MM.1S (cell line): ENCODE results near the gene RIPPLY2.

ENCODE experiments used
- DNase-seq: peaks from one replicate; pipeline ENCODE4 v3.0.0-alpha.2; 2015
- H2AFZ ChIP-seq: fragments of 300-600 bp; sonication (generic); 2 replicates; pipeline ENCODE4 v1.6.0; 2016; ENCODE audit warnings: antibody characterized with exemption, low read length
- H3F3A ChIP-seq: fragments of 300-600 bp; sonication (generic); 2 replicates; pipeline ENCODE4 v1.6.1; 2016; ENCODE audit warnings: mild to moderate bottlenecking, antibody characterized with exemption, low read length, moderate library complexity, mixed read lengths; ENCODE audit not compliant: insufficient read depth
- H3K27ac ChIP-seq: fragments of 300-600 bp; sonication (generic); 2 replicates; pipeline ENCODE4 v1.5.1; 2016; ENCODE audit warnings: mild to moderate bottlenecking, low read length
- H3K27me3 ChIP-seq: fragments of 300-600 bp; sonication (generic); replicated peaks from 2 replicates; pipeline ENCODE4 v1.6.0; 2016; ENCODE audit warnings: low read length; ENCODE audit not compliant: insufficient read depth
- H3K36me3 ChIP-seq: fragments of 300-600 bp; sonication (generic); replicated peaks from 2 replicates; pipeline ENCODE4 v1.6.1; 2016; ENCODE audit warnings: mild to moderate bottlenecking, low read length, mixed read lengths; ENCODE audit not compliant: insufficient read depth
- H3K4me1 ChIP-seq: fragments of 300-600 bp; sonication (generic); 2 replicates; pipeline ENCODE4 v1.6.1; 2016; ENCODE audit warnings: low read length, mixed read lengths
- H3K4me2 ChIP-seq: fragments of 300-600 bp; sonication (generic); 2 replicates; pipeline ENCODE4 v1.6.0; 2016; ENCODE audit warnings: low read depth, low read length
- H3K4me3 ChIP-seq: fragments of 300-600 bp; sonication (generic); 2 replicates; pipeline ENCODE4 v1.5.1; 2016; ENCODE audit warnings: low read length, mixed read lengths
- H3K79me2 ChIP-seq: fragments of 300-600 bp; sonication (generic); 2 replicates; pipeline ENCODE4 v1.6.1; 2016; ENCODE audit warnings: mixed run types, low read length, mixed read lengths
- H3K9ac ChIP-seq: fragments of 300-600 bp; sonication (generic); 2 replicates; pipeline ENCODE4 v1.6.1; 2016; ENCODE audit warnings: low read length, mixed read lengths
- H3K9me2 ChIP-seq: fragments of 300-600 bp; sonication (generic); replicated peaks from 2 replicates; pipeline ENCODE4 v1.6.1; 2016; ENCODE audit warnings: mild to moderate bottlenecking, low read length, mixed read lengths; ENCODE audit not compliant: insufficient read depth
- H3K9me3 ChIP-seq: fragments of 300-600 bp; sonication (generic); replicated peaks from 2 replicates; pipeline ENCODE4 v1.6.1; 2016; ENCODE audit warnings: mild to moderate bottlenecking, low read length, mixed read lengths; ENCODE audit not compliant: insufficient read depth
- H4K20me1 ChIP-seq: fragments of 300-600 bp; sonication (generic); 2 replicates; pipeline ENCODE4 v1.6.1; 2016; ENCODE audit warnings: mild to moderate bottlenecking, low read length, moderate library complexity, mixed read lengths; ENCODE audit not compliant: insufficient read depth
- EZH2 ChIP-seq: fragments of 300-600 bp; sonication (generic); optimal IDR thresholded peaks from 2 replicates; pipeline ENCODE3; 2017; ENCODE audit warnings: low read depth, mild to moderate bottlenecking, antibody characterized with exemption, low read length, mixed read lengths
- EZH2phosphoT487 ChIP-seq: fragments of 300-600 bp; sonication (generic); IDR thresholded peaks from 2 replicates; pipeline ENCODE4 v1.6.1; 2018; ENCODE audit warnings: antibody characterized with exemption, low read length
- TF ChIP-seq, protein P1 (sequence below): fragments of 300-600 bp; sonication (generic); IDR thresholded peaks from 2 replicates; pipeline ENCODE4 v1.5.1; 2016; ENCODE audit warnings: antibody characterized with exemption, low read length, mixed read lengths

Gene RIPPLY2

DNA sequence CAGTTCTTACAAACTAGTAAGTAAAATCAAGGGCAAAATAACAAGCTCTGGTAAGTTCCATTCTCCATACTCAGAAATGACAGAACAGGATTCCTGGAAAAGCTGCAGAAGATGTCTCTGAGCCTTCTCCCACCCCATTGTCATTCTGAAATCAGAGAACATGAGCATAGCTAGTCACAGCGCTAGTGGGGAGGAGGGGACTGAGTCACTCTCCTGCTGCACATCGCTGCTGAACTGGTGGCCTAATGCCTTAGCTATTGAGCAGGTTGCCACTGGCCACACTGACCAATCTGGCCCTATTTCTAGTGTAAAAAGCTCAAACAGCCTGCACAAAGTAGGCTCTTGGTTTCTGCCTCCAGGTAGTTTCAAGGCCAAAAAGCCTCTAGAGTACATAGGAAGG is 26.1 kb upstream of the RIPPLY2 start:
- Histone ChIP-seq H3K9me2 (no peaks in the 10 kb centered on the region), H3K4me2 (no peak overlapping the region), H3K9me3 (no peaks in the 10 kb centered on the region), H3K4me3 (no peak overlapping the region), H3K9ac (no peak overlapping the region), H3F3A (no peaks in the 10 kb centered on the region), H3K27ac (no peak overlapping the region), H2AFZ (no peak overlapping the region), H3K4me1 (no peaks in the 10 kb centered on the region), H3K36me3 (no peaks in the 10 kb centered on the region), H3K27me3 (no peaks in the 10 kb centered on the region), H4K20me1 (no peaks in the 10 kb centered on the region), H3K79me2 (no peaks in the 10 kb centered on the region)
- DNase-seq = no peak
- no peak for TF ChIP-seq EZH2phosphoT487
- TF ChIP-seq, protein P1, sequence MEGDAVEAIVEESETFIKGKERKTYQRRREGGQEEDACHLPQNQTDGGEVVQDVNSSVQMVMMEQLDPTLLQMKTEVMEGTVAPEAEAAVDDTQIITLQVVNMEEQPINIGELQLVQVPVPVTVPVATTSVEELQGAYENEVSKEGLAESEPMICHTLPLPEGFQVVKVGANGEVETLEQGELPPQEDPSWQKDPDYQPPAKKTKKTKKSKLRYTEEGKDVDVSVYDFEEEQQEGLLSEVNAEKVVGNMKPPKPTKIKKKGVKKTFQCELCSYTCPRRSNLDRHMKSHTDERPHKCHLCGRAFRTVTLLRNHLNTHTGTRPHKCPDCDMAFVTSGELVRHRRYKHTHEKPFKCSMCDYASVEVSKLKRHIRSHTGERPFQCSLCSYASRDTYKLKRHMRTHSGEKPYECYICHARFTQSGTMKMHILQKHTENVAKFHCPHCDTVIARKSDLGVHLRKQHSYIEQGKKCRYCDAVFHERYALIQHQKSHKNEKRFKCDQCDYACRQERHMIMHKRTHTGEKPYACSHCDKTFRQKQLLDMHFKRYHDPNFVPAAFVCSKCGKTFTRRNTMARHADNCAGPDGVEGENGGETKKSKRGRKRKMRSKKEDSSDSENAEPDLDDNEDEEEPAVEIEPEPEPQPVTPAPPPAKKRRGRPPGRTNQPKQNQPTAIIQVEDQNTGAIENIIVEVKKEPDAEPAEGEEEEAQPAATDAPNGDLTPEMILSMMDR = no peak
- TF ChIP-seq EZH2 = no peak

GRCh38 chr6:83838727-83839126 is 14.4 kb upstream of the RIPPLY2 start:
- Histone ChIP-seq H2AFZ (no peak overlapping the region), H4K20me1 (no peaks in the 10 kb centered on the region), H3K27me3 (no peaks in the 10 kb centered on the region), H3K9me3 (no peaks in the 10 kb centered on the region), H3K4me3 (no peak overlapping the region), H3K4me1 (no peaks in the 10 kb centered on the region), H3K9ac (no peak overlapping the region), H3K79me2 (no peaks in the 10 kb centered on the region), H3F3A (no peaks in the 10 kb centered on the region), H3K27ac (no peak overlapping the region), H3K36me3 (no peaks in the 10 kb centered on the region), H3K4me2 (no peak overlapping the region), H3K9me2 (no peaks in the 10 kb centered on the region)
- TF ChIP-seq EZH2 (no peak), EZH2phosphoT487 (no peak)
- TF ChIP-seq, protein P1 = no peak
- no peak for DNase-seq

DNA sequence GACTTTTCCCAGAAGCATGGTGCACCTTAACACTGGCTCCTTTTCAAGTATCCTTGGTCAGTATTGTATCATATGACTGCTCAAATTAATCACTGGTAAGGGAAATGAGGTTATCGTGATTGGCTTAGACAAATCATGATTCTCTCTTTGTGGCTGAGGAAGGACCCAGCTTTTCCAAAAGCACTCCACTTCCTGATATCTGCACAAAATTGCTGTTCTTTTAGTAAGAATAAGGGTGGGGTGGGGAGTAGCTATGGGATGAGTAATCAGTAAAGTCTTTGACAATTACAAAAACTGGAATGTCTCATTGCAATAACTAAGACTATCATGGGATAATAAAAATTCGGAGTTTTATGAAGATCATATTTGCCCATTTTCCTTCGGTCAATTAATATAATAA is 9.0 kb upstream of the RIPPLY2 start:
- Histone ChIP-seq H3K4me2 (no peak overlapping the region), H3K27me3 (no peaks in the 10 kb centered on the region), H3K27ac (no peak overlapping the region), H3K9me2 (no peaks in the 10 kb centered on the region), H3K4me1 (no peaks in the 10 kb centered on the region), H3K9ac (no peak overlapping the region), H2AFZ (no peak overlapping the region), H3F3A (no peaks in the 10 kb centered on the region), H3K36me3 (no peaks in the 10 kb centered on the region), H3K9me3 (no peaks in the 10 kb centered on the region), H3K79me2 (no peaks in the 10 kb centered on the region), H3K4me3 (no peak overlapping the region), H4K20me1 (no peaks in the 10 kb centered on the region)
- TF ChIP-seq, protein P1 = no peak
- TF ChIP-seq EZH2 (no peak), EZH2phosphoT487 (no peak)
- no peak for DNase-seq
